HG02884 (cell line): ENCODE measurements around the gene ACSS3.
"Not testable (repeated sequence)": the region's sequence is repeated elsewhere in the genome, so short reads cannot be mapped to it uniquely, and the experiment has no call there.

ENCODE experiments used
- ATAC-seq: cut with Tn5 transposase; IDR thresholded peaks from one replicate; pipeline ENCODE4 v1.9.1; 2021; ENCODE audit warnings: mild to moderate bottlenecking, moderate library complexity; ENCODE audit not compliant: unreplicated experiment

The ACSS3 gene

GRCh38 chr12:81164827-81165226 is 86.9 kb downstream of the ACSS3 start:
- no peak for ATAC-seq

DNA sequence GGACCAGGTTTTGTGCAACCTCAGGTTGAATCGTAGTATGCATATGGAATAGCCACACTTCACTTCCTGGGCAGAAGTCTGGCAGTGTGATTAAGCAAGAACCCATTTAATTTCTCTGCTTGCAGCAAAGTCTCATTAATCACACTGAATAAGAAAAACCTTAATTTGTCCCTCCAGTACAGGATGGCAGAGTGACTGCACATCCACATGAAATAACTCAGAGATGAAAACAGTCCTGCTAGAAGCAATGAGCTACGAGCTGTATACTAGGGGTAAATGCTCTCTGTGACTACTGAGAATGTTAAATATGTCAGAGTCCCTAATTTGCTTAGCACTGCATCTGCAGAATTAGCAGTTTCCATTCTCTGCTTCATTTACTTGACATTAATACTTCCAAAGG is 88.9 kb downstream of the ACSS3 start:
- no peak for ATAC-seq

- no peak for ATAC-seq
These were observed 89.8 kb downstream of the ACSS3 start for GRCh38 chr12:81167694-81168093.

DNA sequence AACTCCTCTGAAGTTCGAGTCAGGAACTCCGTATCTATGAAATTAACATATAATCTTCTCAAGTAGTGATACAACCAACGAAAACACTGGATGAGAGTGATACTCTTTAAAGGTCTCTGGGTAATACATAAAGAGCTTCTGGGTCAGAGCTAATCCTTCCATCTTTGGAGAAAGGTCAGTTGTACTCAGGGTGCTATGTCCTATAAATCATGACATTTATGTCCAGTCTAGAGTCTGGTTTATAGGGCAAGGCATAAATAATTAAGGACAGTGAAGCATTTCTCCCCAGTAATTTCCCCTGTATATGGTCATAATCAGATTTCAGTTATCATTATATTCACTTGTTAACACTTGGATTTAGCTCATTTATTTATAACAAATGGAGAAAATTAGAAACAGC is 90.6 kb downstream of the ACSS3 start:
- no peak for ATAC-seq

GRCh38 chr12:81170072-81170471 is 92.2 kb downstream of the ACSS3 start:
- ATAC-seq: no peak

GRCh38 chr12:81172851-81173250 is 95.0 kb downstream of the ACSS3 start:
- ATAC-seq: no peak

- no peak for ATAC-seq
These were observed 96.8 kb downstream of the ACSS3 start for GRCh38 chr12:81174664-81175063.

DNA sequence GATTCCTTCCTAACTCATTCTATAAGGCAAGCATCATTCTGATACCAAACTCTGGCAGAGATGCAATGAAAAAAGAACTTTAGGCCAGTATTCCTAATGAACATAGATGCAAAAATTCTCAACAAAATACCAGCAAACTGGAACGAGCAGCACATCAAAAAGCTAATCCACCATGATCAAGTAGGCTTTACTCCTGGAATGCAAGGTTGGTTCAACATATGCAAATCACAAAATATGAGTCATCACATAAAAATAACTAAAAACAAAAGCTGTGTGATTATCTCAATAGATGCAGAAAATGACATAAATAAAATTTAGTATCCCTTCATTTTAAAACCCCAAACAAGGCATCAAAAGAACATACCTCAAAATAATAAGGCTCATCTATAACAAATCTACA is 98.9 kb downstream of the ACSS3 start:
- no peak for ATAC-seq

DNA sequence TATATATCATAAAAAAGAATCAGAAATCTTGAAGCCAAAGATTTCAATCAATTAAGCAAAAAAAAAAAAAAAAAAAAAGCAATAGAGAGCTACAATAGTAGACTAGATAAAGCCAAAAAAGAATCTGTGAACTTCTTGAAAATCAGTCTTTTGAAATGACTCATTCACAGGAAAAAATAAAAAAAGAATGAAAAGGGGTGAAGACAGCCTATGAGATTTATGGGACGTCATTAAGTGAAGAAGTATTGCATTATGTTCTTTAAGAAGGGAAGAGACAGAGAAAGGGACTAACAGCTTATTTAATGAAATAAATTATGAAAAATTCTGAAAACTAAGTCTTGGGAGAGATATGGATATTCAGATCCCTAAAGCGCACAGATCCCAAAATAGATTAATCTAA is 103.8 kb downstream of the ACSS3 start:
- no peak for ATAC-seq

DNA sequence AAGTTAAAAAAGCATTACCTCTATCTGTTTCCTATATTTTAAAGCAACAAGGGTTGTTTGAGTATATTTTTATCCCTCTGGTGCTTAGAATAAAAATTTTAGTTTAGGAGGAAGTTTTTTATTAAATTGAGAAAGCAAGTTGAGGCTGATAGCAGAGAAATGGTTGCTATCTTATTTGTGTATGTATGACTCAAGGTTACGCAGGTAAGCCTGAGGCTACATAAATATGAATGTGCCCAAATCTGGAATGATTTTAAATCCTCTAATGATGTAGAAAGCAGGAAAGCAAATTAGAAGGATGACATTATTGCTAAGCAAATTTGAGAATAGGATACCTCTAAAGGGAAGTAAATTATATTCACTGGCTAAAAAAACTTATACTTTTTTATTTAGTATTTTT is 109.8 kb downstream of the ACSS3 start:
- no peak for ATAC-seq

DNA sequence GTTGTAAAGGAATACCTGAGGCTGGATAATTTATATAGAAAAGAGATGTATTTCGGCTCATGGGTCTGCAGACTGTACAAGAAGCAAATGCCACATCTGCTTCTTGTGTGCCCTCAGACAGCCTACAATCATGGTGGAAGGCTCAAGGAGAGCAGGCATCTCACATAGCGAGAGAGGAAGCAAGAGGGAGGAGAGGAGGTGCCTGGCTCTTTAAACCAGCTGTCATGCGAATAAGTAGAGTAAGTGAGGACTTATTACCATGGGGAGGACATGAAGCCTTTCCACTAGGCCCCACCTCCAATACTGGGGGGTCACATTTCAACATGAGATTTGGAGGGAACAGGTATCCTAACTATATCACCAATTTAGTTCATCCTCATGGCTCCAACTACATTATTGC is 118.7 kb downstream of the ACSS3 start:
- ATAC-seq: no peak

DNA sequence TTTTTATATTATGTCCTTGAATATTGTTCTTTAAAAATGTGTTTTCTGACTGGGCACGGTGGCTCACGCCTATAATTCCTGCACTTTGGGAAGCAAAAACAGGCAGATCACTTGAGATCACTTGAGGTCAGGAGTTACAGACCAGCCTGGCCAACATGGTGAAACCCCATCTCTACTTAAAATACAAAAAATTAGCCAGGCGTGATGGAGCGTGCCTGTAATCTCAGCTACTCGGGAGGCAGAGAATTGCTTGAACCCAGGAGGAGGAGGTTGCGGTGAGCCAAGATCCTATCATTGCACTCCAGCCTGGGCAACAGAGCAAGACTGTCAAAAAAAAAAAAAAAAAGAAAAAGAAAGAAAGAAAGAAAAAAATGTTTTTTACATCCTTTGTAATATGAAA is 122.7 kb downstream of the ACSS3 start:
- ATAC-seq: not testable (repeated sequence)

DNA sequence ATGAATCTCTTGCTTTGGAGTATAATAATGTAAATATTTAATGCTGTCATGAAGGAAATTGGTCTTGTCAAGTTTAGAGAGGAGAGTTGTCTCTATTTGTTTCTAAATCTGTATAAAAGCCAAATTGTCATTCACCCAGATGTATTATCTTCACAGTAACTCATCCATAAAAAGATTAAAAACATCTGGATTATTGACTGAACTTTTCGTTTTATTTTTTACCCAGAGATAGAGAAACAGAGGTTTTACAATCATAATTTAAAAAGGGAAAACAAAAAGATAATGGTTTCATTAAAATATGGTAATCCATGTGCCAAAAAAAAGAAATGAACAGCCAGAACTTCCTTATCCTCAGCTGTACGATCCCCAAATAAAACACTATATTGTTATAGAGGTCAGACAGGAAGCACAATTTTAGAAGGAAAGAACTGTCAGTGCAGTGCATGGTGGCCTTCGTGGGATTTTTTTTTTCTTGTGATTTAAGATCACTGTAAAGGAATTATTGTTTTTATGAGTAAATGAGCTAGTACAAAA is 125.9 kb downstream of the ACSS3 start:
- no peak for ATAC-seq

DNA sequence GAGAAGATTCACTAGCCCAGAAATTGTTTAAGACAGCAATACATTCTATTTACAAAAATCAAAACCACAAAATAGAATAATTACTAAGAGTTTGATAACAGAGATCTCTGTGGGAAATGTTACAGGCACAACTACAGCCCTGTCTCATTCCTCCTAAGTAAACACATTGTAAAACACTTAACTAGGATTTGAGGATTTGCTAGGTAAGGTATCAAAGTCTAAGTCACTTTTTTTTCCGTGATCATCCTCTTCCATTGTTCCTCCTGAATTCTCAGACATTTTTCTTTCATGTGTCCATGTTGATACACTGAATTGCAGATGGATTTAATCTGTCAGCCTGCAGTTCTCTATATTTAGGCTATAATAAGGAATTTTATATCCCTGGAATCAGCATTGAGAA is 127.5 kb downstream of the ACSS3 start:
- no peak for ATAC-seq

DNA sequence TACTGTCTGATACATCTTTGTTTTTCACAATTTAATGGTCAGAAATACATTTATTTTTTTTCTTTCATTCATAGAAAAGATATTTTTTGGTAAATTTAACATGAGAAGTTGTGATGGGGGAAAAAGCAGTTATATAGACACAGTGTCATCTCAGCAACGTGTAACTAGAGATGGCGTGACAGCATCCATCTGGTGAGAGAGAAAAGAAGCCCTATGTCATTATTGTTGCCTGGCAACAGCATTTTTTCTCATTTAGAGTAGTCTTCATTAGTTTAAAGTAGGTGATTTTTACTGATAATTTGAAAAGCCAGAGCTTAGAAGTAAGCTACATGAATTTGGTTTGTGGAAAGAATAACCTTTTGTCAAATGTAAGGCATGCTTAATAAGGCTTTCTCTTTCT is 128.6 kb downstream of the ACSS3 start:
- no peak for ATAC-seq

DNA sequence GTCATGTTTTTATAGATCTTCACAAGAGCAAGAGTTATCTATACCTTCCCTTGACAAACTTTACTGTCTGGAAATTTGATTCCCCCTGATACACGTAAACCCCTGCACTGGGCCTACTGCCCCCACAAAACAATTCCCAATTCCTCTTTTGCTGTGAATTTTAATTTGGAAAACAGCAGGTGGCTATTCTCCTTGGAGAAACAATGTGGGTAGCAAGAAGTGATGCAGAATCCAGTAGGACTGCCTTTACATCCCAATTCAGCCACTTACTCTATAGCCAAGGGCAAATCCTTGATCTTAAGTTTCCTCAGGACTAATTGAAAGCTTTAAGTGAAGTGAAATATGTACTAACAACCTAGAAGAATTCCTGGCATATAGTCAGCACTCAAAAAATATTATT is 129.3 kb downstream of the ACSS3 start:
- ATAC-seq: no peak

- ATAC-seq: no peak
These were observed 129.8 kb downstream of the ACSS3 start for GRCh38 chr12:81207664-81208063.

DNA sequence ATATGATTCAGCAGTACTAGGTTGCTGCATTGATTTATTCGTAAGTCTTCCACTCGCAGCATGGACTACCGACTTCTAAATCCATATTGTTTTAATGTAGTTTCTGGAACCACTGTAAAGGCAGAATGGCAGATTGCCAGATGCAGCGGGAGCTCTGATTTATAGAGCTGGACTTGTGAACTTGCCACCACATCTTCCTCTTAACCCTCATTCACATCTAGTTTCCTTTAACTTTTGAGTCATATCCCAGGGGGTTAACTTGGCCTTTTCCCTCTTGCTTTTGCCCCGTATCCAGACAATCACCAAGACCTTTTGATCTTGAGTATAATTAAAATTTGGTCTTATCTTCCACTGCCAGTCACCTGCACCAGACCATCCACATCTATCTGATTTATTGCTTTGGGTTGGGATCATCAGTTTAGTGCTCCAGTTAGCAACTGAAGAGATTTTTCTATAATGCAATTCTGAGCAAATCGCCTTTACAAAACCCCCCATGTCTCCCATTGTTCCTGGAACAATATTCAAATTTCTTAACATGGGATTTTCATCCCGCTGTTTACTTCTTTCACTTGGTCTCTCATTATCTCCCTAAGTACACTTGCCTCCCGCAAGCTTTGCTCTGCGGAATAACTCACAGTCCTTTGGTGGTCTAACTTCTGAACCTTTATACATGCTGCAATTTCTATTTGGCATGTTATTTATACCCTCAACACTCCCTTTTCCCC is 130.5 kb downstream of the ACSS3 start:
- no peak for ATAC-seq

- ATAC-seq: no peak
These were observed 131.1 kb downstream of the ACSS3 start for GRCh38 chr12:81209012-81209411.

GRCh38 chr12:81209772-81210225 is 131.9 kb downstream of the ACSS3 start:
- ATAC-seq: not testable (repeated sequence)

DNA sequence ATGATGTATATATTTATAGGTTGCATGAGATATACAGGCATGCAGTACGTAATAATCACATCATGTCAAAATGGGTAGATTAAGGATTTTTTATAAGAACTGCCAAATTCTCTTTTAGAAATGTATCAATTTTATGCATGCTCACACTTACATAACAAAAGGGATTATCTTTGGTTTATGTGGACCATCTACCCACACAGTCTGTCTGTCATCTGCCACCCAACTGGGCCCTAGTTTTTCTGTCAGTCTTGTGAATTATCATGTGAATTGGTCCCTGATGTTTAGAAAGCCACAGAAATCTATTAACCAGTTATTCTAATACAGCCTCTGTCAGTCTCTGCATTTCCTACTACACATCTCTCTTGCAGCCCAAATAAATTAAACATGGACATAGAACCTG is 133.4 kb downstream of the ACSS3 start:
- no peak for ATAC-seq

DNA sequence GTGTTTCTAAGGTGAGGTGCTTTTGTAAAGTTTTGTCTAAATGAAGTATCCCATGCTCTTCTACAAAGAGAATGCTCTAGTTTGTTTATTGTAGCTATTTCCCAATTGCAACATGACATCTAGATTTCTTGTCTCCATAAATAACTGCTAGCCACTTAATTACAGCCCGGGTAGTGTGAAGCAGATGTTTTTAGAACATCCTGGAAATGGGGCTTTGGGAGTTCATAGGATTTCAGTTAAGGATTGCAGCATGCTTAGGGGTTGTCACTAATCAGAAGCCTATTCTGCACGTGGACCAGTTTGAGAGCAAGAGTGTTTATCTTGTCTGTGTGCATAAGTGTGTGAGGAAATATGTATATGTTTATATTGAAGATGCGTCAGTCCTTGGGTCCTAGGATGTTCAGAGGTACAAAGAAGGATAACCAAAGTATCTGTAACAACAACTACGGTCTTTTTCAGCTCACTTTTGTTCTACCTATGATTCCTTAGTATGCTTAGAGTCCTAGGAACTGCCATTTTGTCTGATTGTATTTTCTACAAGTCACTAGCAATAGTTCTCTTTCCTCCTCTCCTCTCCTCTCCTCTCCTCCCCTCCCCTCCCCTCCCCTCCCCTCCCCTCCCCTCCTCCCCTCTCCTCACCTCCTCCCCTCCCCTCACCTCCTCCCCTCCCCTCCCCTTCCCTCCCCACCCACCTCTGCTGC is 135.3 kb downstream of the ACSS3 start:
- no peak for ATAC-seq
